ENCODE measurements around the gene KRTAP10-8.
"Not testable (repeated sequence)": the region's sequence is repeated elsewhere in the genome, so short reads cannot be mapped to it uniquely, and the experiment has no call there.

KRTAP10-8 gene, protein sequence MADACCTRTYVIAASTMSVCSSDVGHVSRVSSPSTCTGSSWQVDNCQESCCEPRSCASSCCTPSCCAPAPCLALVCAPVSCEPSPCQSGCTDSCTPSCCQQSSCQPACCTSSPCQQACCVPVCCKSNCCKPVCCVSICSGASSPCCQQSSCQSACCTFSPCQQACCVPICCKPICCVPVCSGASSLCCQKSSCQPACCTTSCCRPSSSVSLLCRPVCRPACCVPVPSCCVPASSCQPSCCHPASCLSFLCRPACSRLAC

DNA sequence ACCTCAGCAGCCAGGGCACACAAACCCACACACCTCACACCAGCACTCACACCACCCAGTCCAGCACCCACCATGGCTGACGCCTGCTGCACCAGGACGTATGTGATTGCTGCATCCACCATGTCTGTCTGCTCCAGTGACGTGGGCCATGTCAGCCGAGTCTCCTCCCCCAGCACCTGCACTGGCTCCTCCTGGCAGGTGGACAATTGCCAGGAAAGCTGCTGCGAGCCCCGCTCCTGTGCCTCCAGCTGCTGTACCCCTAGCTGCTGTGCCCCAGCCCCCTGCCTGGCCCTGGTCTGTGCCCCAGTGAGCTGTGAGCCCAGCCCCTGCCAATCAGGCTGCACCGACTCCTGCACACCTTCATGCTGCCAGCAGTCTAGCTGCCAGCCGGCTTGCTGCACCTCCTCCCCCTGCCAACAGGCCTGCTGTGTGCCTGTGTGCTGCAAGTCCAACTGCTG, at the start of gene KRTAP10-8:
KRTAP10-8 (plus strand) TSS at position 51 of the 458 bp plus-strand sequence; CDS start at position 73, 22 bp downstream.
- DNase-seq (ENCODE audit: low read depth) = no peak

DNA sequence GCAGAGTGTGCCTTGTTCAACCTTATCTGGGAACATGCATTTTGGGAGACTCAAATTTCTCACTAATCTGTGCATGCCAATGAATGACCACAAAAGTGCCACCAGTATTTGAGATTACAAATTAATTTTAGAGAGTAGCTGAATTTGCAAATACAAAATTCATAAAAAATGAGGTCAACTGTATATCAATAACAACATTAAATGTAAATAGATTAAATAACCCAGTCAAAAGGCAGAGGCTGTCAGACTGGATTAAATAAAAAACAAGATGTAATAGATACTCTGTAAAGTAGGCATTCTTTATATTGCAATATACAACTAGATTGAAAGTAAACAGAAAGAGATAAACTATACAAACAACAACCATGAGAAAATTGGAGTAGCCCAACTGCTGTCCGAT, 47.8 kb upstream of the KRTAP10-8 start:
- DNase-seq (ENCODE audit: low read depth) = no peak

DNA sequence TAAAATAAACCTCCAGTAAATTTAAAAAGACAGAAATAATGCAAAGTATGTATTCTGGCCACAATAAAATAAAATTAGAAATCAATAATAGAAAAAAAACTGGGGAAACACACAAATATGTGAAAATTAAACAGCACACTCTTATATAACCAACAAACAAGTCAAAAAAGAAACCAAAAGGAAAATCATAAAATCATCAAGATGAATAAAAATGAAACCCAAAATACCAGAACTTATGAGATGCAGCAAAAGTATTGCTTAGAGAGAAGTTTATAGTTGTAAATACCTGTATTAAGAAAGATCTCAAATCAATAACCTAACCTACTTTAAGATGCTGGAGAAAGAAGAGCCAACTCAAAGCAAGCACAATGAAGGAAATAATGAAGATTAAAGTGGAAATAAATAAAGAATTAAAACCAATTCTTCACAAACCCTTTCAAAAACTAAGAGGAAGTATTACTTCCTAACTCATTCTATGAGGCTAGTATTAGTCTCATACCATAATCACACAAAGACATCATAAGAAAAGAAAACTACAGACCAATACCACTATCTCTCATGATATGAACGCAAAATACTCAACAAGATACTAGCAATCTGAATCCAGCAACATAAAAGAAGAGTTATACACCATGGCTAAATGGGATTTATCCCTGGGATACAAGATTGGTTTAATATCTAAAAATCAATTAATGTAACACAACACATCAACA, 46.8 kb upstream of the KRTAP10-8 start:
- no peak for DNase-seq (ENCODE audit: low read depth)

DNA sequence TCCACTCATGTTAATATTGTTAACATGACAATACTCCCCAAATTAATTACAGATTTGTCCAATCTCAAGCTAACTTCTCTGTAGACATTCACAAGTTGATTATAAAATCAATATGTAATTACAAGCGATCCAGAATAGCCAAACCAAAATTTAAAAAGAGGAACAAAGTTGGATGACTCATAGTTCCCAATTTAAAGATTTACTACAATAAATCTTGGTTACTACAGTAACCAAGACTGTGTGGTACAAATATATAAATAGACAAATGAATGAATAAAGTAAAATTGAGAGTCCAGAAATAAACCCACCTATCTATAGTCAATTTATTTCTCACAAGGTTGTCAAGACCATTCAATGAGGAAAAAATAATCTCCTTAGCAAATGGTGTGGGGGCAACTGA, 45.5 kb upstream of the KRTAP10-8 start:
- no peak for DNase-seq (ENCODE audit: low read depth)

DNA sequence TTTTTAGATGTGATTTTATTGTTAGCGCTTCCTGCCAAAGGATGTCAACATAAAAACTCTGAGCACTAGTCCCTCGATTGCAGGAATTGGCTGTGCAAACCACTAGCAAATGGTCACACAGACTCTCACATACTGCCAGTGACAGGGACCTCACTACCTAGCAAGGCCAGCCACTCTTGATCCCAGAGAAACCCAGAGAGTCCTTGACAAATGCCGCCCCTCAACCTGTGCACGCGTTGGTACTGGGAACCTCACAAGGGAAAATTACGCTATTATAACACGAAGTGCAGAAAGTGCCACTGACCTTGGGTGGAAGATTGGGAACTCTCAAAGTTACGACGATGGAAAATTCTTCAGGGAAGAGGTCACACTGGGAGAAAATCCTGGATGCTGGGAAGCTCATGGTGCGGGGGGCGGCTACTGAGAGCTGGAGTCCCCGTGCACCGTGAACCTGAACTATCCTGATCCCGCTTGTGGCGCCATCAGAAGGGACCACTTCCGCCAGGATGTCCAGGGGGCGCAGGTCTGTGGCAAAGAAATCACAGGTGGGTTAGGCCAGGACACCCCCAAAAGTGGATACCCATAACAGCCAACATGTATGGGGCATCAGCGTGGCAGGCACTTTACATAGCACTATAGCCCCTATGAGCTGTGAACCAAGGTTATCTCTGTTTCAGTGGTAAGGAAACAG, 44.3 kb upstream of the KRTAP10-8 start:
- no peak for DNase-seq (ENCODE audit: low read depth)

DNA sequence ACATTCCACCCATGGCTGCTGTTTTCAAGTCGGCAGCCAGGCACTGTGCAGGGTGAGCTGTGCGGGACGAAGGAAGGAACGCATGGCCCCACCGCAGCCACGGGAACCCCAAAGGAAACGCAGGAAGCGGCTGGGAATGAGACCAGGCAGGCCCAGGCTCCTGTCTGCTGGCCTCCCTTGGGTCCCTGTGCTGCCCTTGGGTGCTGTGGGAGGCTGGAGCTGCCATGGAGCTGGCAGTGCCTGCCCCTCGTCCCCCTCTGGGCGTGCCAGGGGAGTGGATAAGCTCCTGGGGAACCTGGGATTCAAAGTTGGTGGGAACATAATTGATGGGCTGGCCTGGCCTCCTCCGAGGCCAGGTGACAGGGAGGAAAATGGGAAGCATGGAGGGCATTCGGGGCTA, 43.6 kb upstream of the KRTAP10-8 start:
- no peak for DNase-seq (ENCODE audit: low read depth)

DNA sequence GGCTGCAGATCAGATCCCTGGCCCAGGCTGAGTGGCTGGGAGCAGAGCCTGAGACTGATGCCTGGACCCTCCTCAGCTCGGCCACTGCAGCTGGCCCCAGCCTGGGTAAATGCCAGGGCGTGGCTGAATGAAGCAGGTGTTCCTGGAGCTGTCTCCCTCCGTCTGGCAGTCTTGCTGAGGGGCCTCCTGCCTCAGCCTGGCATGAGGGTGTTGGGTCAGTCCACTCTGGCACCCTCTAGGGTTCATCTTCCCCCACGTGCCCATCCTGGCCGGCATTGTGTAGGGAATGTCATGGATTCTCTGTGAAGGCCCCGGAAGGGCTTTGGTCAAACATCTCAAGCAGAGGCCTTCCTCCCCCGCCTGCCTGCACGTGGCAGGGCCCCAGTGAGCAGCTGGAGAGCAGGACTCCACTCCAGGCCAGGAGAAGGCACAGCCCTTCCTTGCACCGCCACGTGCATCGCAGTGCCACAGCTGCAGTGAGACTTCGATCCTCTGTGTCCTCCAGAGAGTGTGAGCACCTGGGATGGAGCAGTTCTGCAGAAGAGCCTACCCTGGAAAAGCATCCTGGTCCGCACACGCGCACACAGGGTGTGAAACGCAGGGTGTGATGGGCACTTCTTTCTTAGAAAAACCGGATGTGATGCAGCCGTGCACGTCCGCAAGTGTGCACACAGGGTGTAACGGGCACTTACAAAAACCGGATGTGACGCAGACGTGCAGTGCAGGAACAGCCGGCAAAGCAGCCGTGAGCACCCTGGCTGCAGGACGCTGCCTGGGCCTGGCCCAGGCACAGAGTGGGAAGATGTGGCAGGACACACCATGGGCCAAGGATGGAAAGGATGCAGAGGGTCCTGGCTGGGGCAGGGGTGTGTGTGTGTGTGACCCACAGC, 43.0 kb upstream of the KRTAP10-8 start:
- no peak for DNase-seq (ENCODE audit: low read depth)

DNA sequence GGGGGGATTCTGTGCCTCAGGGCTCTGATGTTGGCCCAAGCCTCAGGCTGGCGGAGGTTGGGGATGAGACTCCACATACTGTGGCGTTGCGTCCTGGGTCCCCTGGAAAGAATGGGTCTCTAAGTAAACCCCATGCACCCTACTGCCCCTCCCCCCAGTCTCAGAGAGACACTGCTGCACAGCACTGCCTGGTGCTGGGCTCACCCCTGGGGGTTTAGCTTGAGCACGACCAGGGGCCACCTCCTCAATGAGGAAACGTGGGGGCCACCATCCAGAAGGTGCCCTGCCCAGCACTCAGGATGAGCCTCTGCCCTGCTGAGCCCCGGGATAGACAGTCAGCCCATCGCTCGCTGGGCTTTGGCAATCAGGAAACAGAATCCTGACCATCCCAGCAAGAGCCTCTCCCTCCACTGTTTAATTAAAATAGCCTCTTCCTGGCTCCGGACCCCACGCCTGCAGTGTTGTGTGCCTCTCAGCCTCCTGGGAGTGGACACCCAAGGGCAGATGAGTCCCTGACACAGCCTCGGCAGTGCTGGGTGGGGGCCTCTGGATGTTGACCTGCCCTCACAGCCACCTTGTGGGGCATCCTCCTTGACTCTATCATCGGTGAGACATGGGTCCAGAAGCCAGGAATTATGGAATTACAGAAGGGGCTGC, 41.9 kb upstream of the KRTAP10-8 start:
- DNase-seq (ENCODE audit: low read depth) = no peak

DNA sequence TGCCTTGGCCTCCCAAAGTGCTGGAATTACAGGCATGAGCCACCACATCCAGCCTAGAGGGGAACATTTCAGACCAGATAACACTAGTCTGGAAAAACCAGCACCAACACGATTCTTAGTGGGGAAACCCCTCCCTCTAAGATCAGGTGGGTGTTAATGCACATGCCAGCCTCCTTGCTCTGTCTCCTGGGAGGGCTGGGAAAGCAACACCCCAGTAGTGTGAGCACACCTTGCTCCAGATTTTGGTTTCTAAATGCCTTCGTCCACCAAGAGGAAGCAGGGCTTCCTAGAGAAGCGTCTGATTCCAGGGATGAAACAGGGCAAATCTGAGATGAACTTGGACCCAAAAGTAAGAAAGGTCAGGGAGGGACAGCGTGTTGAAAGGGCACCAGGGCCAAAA, 40.6 kb upstream of the KRTAP10-8 start:
- DNase-seq (ENCODE audit: low read depth) = no peak

- no peak for DNase-seq (ENCODE audit: low read depth)
Measured at GRCh38 chr21:44571844-44572782, 39.8 kb upstream of the KRTAP10-8 start.

DNA sequence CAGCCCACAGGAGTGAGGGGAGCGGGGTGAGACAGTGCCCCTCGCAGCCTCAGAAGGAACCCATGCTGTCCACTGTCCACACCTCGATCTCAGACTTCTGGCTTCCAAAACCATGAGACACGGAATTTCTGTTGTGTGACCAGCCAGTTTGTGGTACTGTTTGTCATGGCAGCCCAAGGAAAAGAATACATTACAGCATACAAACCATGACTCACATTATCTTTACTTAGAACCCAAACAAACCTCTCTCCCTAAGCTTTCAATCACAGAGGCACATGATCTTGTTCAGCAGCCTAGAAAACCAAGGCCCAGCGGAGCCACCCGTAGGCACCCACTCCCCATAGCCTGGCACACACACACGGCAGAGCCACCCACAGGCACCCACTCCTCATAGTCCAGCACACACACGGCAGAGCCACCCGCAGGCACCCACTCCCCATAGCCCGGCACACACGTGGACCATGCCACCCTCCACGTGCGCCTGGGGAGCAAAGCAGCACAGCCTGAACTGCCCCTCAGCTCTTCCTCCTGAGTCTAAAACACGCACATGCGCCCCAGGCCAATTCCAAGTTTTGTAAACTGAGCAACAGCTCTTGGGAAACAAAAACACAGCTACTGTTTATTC, 38.8 kb upstream of the KRTAP10-8 start:
- DNase-seq (ENCODE audit: low read depth) = no peak

DNA sequence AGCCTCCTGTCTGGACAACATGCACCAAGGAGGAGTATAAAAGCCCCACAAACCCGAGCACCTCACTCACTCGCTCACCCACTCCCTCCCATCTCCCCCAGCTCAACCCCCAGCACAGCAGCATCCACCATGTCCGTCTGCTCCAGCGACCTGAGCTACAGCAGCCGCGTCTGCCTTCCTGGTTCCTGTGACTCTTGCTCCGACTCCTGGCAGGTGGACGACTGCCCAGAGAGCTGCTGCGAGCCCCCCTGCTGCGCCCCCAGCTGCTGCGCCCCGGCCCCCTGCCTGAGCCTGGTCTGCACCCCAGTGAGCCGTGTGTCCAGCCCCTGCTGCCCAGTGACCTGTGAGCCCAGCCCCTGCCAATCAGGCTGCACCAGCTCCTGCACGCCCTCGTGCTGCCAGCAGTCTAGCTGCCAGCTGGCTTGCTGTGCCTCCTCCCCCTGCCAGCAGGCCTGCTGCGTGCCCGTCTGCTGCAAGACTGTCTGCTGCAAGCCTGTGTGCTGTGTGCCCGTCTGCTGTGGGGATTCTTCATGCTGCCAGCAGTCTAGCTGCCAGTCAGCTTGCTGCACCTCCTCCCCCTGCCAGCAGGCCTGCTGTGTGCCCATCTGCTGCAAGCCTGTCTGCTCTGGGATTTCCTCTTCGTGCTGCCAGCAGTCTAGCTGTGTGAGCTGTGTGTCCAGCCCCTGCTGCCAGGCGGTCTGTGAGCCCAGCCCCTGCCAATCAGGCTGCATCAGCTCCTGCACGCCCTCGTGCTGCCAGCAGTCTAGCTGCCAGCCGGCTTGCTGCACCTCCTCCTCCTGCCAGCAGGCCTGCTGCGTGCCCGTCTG, 38.0 kb upstream of the KRTAP10-8 start, which contains the start of gene KRTAP10-4:
KRTAP10-4 (plus strand) TSS at position 100 of the 827 bp plus-strand sequence; CDS start at position 130, 30 bp downstream.
- DNase-seq (ENCODE audit: low read depth) = not testable (repeated sequence)

- no peak for DNase-seq (ENCODE audit: low read depth)
Measured at GRCh38 chr21:44574457-44575306, 37.2 kb upstream of the KRTAP10-8 start.

GRCh38 chr21:44575307-44576024, 36.4 kb upstream of the KRTAP10-8 start:
- DNase-seq (ENCODE audit: low read depth) = no peak

GRCh38 chr21:44576025-44576420, 35.9 kb upstream of the KRTAP10-8 start:
- no peak for DNase-seq (ENCODE audit: low read depth)

DNA sequence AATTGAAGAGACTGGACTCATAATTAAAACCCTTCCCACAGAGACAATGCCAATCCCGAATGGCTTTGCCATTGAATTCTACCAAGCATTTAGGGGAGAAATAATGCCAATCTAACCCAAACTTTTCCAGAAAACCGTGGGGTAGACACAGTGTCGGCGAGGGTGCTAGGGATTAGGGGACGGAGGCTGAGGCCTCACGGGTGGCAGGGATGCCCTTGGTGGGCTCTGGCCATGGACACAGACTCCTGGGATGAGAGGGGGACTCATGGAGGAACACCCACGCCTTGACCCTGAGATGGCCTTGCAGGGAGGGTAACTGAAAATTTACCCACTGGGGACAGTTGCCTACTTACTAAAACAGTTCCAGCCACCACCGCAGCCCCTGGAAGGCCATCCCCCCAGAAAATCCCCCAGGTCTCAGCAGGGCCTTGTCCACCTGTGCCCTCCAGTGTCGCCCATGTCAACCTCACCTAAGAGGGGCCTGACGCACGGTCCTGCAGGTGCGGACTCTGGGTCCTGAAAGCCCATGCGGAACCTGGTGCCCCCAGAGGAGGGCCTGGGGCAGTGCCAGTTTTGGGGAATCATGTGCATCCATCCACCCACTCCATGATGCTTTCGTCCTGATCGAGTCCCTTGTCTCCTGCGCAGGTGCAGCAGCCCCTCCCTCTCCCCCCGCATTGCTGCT, 33.4 kb upstream of the KRTAP10-8 start:
- DNase-seq (ENCODE audit: low read depth) = no peak

All from stimulated activated CD4-positive, alpha-beta T cell treated with anti-CD3 and anti-CD28 coated beads, Interleukin-2, amount 100 ng/mL, for 4 hours (primary cell).